Measurements from ENCODE around the gene FSTL5.

DNA sequence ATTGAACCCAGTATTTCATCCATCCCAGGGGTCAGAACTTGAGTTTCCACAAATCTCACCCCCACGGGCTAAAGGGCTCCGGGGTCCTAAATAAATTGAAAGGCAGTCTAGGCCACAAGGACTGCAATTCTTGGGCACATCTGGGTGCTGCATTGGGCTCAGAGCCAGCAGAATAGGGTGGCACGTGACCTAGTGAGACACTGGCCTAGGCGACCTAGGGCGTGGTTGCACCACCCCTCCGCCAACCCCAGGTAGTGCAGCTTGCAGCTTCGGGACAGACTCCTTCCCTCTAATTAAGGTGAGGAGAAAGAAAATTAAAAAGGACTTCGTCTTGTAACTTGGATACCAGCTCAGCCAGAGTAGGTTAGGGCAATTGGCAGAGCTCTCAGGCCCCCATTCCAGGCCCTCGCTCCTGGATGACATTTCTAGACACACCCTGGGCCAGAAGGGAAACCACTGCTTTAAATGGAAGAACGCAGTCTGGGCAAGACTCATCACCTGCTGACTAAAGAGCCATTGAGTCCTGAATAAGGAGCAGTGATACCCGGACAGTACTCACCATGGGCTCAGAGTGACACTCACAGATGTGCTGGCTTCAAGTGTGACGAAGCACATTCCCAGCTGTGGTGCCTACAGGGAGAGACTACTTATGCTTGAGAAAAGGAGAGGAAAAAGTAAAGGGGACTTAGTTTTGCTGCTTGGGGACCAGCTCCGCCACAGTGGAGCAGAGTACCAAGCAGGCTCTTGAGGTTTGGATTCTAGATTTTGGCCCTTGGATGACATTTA is 735.4 kb downstream of the FSTL5 start:
- TF ChIP-seq ZNF384 (IDR thresholded peaks at IDR 0.05), result no peak
- no peak for TF ChIP-seq BHLHE40 (IDR thresholded peaks at IDR 0.05; ENCODE audit: borderline replicate concordance)
- no peak for TF ChIP-seq NFRKB (IDR thresholded peaks at IDR 0.05)
- TF ChIP-seq FOXK2 (IDR thresholded peaks at IDR 0.05), result no peak
- TF ChIP-seq CTBP1 (IDR thresholded peaks at IDR 0.05; ENCODE audit: borderline replicate concordance), result no peak
- TF ChIP-seq SP1 (IDR thresholded peaks at IDR 0.05), result no peak
- no peak for TF ChIP-seq FOXA1 (IDR thresholded peaks at IDR 0.05)
- TF ChIP-seq FOXM1 (IDR thresholded peaks at IDR 0.05; ENCODE audit: borderline replicate concordance), result no peak
- no peak for TF ChIP-seq ELF4 (IDR thresholded peaks at IDR 0.05)
- TF ChIP-seq HDGF (IDR thresholded peaks at IDR 0.05; ENCODE audit: borderline replicate concordance), result no peak
- TF ChIP-seq, protein P1, sequence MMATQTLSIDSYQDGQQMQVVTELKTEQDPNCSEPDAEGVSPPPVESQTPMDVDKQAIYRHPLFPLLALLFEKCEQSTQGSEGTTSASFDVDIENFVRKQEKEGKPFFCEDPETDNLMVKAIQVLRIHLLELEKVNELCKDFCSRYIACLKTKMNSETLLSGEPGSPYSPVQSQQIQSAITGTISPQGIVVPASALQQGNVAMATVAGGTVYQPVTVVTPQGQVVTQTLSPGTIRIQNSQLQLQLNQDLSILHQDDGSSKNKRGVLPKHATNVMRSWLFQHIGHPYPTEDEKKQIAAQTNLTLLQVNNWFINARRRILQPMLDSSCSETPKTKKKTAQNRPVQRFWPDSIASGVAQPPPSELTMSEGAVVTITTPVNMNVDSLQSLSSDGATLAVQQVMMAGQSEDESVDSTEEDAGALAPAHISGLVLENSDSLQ (IDR thresholded peaks at IDR 0.05), result no peak
- no peak for TF ChIP-seq ARNT (IDR thresholded peaks at IDR 0.05)
- no peak for TF ChIP-seq L3MBTL2 (conservative IDR thresholded peaks at IDR 0.05)
